ENCODE measurements around the gene TBC1D22A. TPM values are rescaled to one million over a fixed set of nuclear protein-coding genes. Genes with fewer than 3 reads are reported as not detected.

Gene TBC1D22A
- total and polyA plus RNA-seq, 9 of the 15 experiments (the other 6 are each of a cell fraction or from before 2014, with no cell fraction given) = 0.20 to 11.5 (median 5.2) TPM

- TF ChIP-seq THRA (IDR thresholded peaks at IDR 0.05) (no peak), NFIC (IDR thresholded peaks at IDR 0.05) (no peak), ZNF609 (CRISPR knock-in tag; IDR thresholded peaks at IDR 0.05; ENCODE audit: borderline replicate concordance) (no peak), ARID3A (IDR thresholded peaks at IDR 0.05; ENCODE audit: borderline replicate concordance, low read depth, low read length) (no peak), MTF1 (CRISPR knock-in tag; IDR thresholded peaks at IDR 0.05; ENCODE audit: borderline replicate concordance) (no peak), BCLAF1 (IDR thresholded peaks at IDR 0.05; ENCODE audit: borderline replicate concordance in 1 of 2, control insufficient read depth in 1 of 2, low read depth in 2 of 2, low read length in 1 of 2) (no peak), GABPB1 (CRISPR knock-in tag; IDR thresholded peaks at IDR 0.05) (no peak)
Measured at GRCh38 chr22:46747646-46748045, 14.8 kb upstream of the TBC1D22A start (continued).

Data from K562 (cell line).